ENCODE measurements around the gene HS6ST3. TPM values are rescaled to one million over a fixed set of nuclear protein-coding genes. Genes with fewer than 3 reads are reported as not detected.

Gene HS6ST3
- total RNA-seq, 2 experiments from 2014 or later = not detected

- DNase-seq (no peak), ATAC-seq (no peak)
- Mint-ChIP-seq H3K9me3 (no peaks in the 10 kb centered on the region), H3K36me3 (ENCODE audit: low read depth) (no peaks in the 10 kb centered on the region), H3K27ac (no peak overlapping the region), H3K4me1 (ENCODE audit: low read depth) (no peaks in the 10 kb centered on the region), H3K4me3 (no peak overlapping the region), H3K27me3 (no peaks in the 10 kb centered on the region)
- POLR2A ChIA-PET = no interaction called here
- no peak for TF ChIP-seq CTCF (IDR thresholded peaks at IDR 0.05)
- CTCF ChIA-PET = no interaction called here
- intact Hi-C loops (cut with micrococcal nuclease) = no loop called here
Observed at GRCh38 chr13:96181911-96182310, 92.0 kb downstream of the HS6ST3 start.

GRCh38 chr13:96185818-96186217 is 95.9 kb downstream of the HS6ST3 start:
- H3K4me3 Mint-ChIP-seq = no peak overlapping the region
- ATAC-seq (no peak), DNase-seq (no peak)
- H3K36me3 Mint-ChIP-seq (ENCODE audit: low read depth) = no peaks in the 10 kb centered on the region
- no peak for TF ChIP-seq CTCF (IDR thresholded peaks at IDR 0.05)
- CTCF ChIA-PET = no interaction called here
- no peaks in the 10 kb centered on the region for H3K27me3 Mint-ChIP-seq
- no peaks in the 10 kb centered on the region for H3K4me1 Mint-ChIP-seq (ENCODE audit: low read depth)
- H3K9me3 Mint-ChIP-seq = no peaks in the 10 kb centered on the region
- no peak overlapping the region for H3K27ac Mint-ChIP-seq
- intact Hi-C loops (cut with micrococcal nuclease) = no loop called here
- POLR2A ChIA-PET = no interaction called here

GRCh38 chr13:96191367-96191766 is 101.5 kb downstream of the HS6ST3 start:
- H3K27ac Mint-ChIP-seq = no peak overlapping the region
- no peak for ATAC-seq
- intact Hi-C loops (cut with micrococcal nuclease) = no loop called here
- no peaks in the 10 kb centered on the region for H3K9me3 Mint-ChIP-seq
- no peak for DNase-seq
- H3K4me3 Mint-ChIP-seq = no peak overlapping the region
- CTCF ChIA-PET = no interaction called here
- no peaks in the 10 kb centered on the region for H3K36me3 Mint-ChIP-seq (ENCODE audit: low read depth)
- POLR2A ChIA-PET = no interaction called here
- no peaks in the 10 kb centered on the region for H3K27me3 Mint-ChIP-seq
- no peaks in the 10 kb centered on the region for H3K4me1 Mint-ChIP-seq (ENCODE audit: low read depth)
- no peak for TF ChIP-seq CTCF (IDR thresholded peaks at IDR 0.05)

- intact Hi-C loops (cut with micrococcal nuclease) = no loop called here
- no peaks in the 10 kb centered on the region for H3K9me3 Mint-ChIP-seq
- ATAC-seq = no peak
- no peaks in the 10 kb centered on the region for H3K4me1 Mint-ChIP-seq (ENCODE audit: low read depth)
- no peak for DNase-seq
- ChIA-PET POLR2A (interaction anchor here (0.7 kb wide), 1 partner anchor 153 kb away, joined by 3 read pairs; no protein-coding TSS in a partner anchor), CTCF (no interaction called here)
- no peak overlapping the region for H3K4me3 Mint-ChIP-seq
- H3K36me3 Mint-ChIP-seq (ENCODE audit: low read depth) = no peaks in the 10 kb centered on the region
- no peak for TF ChIP-seq CTCF (IDR thresholded peaks at IDR 0.05)
- H3K27ac Mint-ChIP-seq = no peak overlapping the region
- H3K27me3 Mint-ChIP-seq = no peaks in the 10 kb centered on the region
Observed at GRCh38 chr13:96193728-96194310, 103.9 kb downstream of the HS6ST3 start.

GRCh38 chr13:96198038-96198437 is 108.1 kb downstream of the HS6ST3 start:
- POLR2A ChIA-PET = no interaction called here
- no peaks in the 10 kb centered on the region for H3K36me3 Mint-ChIP-seq (ENCODE audit: low read depth)
- intact Hi-C loops (cut with micrococcal nuclease) = no loop called here
- no peak for DNase-seq
- no peak for ATAC-seq
- TF ChIP-seq CTCF (IDR thresholded peaks at IDR 0.05) = no peak
- CTCF ChIA-PET = no interaction called here
- H3K27ac Mint-ChIP-seq = no peak overlapping the region
- no peaks in the 10 kb centered on the region for H3K9me3 Mint-ChIP-seq
- H3K27me3 Mint-ChIP-seq = no peaks in the 10 kb centered on the region
- no peak overlapping the region for H3K4me3 Mint-ChIP-seq
- H3K4me1 Mint-ChIP-seq (ENCODE audit: low read depth) = no peaks in the 10 kb centered on the region
